GM21619 (cell line): ENCODE results near the gene REEP1.
A peak's percentile ranks its signal among the peaks of the same experiment; 100 is the strongest.
"Not testable (repeated sequence)": the region's sequence is repeated elsewhere in the genome, so short reads cannot be mapped to it uniquely, and the experiment has no call there.

Source experiments
- ATAC-seq: cut with Tn5 transposase; IDR thresholded peaks from one replicate; pipeline ENCODE4 v1.9.1; 2021; ENCODE audit not compliant: unreplicated experiment

The REEP1 gene

GRCh38 chr2:86245222-86245621 is 92.2 kb downstream of the REEP1 start:
- not testable (repeated sequence) for ATAC-seq

- ATAC-seq = not testable (repeated sequence)
These were observed 92.6 kb downstream of the REEP1 start for GRCh38 chr2:86244781-86245180.

- no peak for ATAC-seq
These were observed 93.3 kb downstream of the REEP1 start for GRCh38 chr2:86243950-86244733.

GRCh38 chr2:86243272-86243671 is 94.2 kb downstream of the REEP1 start:
- no peak for ATAC-seq

GRCh38 chr2:86241611-86242010 is 95.8 kb downstream of the REEP1 start:
- ATAC-seq = no peak

- ATAC-seq = no peak
These were observed 97.2 kb downstream of the REEP1 start for GRCh38 chr2:86240251-86240650.

GRCh38 chr2:86239745-86240144 is 97.7 kb downstream of the REEP1 start:
- no peak for ATAC-seq

- no peak for ATAC-seq
These were observed 98.1 kb downstream of the REEP1 start for GRCh38 chr2:86239326-86239725.

GRCh38 chr2:86238354-86238753 is 99.1 kb downstream of the REEP1 start:
- ATAC-seq = peak; percentile 88

GRCh38 chr2:86237172-86237571 is 100.3 kb downstream of the REEP1 start:
- ATAC-seq = no peak

GRCh38 chr2:86235196-86235980 is 102.0 kb downstream of the REEP1 start:
- ATAC-seq = no peak

GRCh38 chr2:86234563-86235131 is 102.8 kb downstream of the REEP1 start:
- no peak for ATAC-seq

GRCh38 chr2:86233436-86233835 is 104.0 kb downstream of the REEP1 start:
- no peak for ATAC-seq

GRCh38 chr2:86232910-86233309 is 104.5 kb downstream of the REEP1 start:
- no peak for ATAC-seq

- no peak for ATAC-seq
These were observed 105.0 kb downstream of the REEP1 start for GRCh38 chr2:86232373-86232784.

- no peak for ATAC-seq
These were observed 105.6 kb downstream of the REEP1 start for GRCh38 chr2:86231680-86232372.

GRCh38 chr2:86230961-86231360 is 106.5 kb downstream of the REEP1 start:
- ATAC-seq = no peak

- ATAC-seq = no peak
These were observed 108.2 kb downstream of the REEP1 start for GRCh38 chr2:86229221-86229620.

GRCh38 chr2:86228574-86228973 is 108.9 kb downstream of the REEP1 start:
- not testable (repeated sequence) for ATAC-seq

GRCh38 chr2:86227685-86228084 is 109.7 kb downstream of the REEP1 start:
- no peak for ATAC-seq
